A172 (cell line): ENCODE data around the gene B3GALNT1. TPM values are rescaled to one million over a fixed set of nuclear protein-coding genes. Genes with fewer than 3 reads are reported as not detected.

Source experiments
- total RNA-seq: library from RNA; depleted of rRNA; stranded (reverse); fragments of >200 nt; shearing (Covaris generic); gene quantifications from 2 replicates; pipeline ENCODE4 v1.2.3, GENCODE V29; 2014; rRNA removed

The B3GALNT1 gene
- total RNA-seq, 1 experiment from 2014 or later: 21.9 TPM

Other genes starting within 250 kb of the B3GALNT1 start
- 68.4 and 78.5 TPM in 2 replicates for gene NMD3, start 116.0 kb upstream of the B3GALNT1 start, total RNA-seq